HK-2 (cell line): ENCODE measurements around the gene SYNC.
"Not testable (repeated sequence)": the region's sequence is repeated elsewhere in the genome, so short reads cannot be mapped to it uniquely, and the experiment has no call there.

Experiments
- DNase-seq: peaks from one replicate; pipeline ENCODE4 v3.0.0-alpha.2; 2018; ENCODE audit not compliant: unreplicated experiment

The SYNC gene

GRCh38 chr1:32693455-32694174 lies 9.0 kb downstream of the SYNC start:
- DNase-seq = no peak

GRCh38 chr1:32686387-32686786 lies 16.2 kb downstream of the SYNC start:
- DNase-seq = no peak

GRCh38 chr1:32685498-32685897 lies 17.1 kb downstream of the SYNC start:
- DNase-seq = no peak

DNA sequence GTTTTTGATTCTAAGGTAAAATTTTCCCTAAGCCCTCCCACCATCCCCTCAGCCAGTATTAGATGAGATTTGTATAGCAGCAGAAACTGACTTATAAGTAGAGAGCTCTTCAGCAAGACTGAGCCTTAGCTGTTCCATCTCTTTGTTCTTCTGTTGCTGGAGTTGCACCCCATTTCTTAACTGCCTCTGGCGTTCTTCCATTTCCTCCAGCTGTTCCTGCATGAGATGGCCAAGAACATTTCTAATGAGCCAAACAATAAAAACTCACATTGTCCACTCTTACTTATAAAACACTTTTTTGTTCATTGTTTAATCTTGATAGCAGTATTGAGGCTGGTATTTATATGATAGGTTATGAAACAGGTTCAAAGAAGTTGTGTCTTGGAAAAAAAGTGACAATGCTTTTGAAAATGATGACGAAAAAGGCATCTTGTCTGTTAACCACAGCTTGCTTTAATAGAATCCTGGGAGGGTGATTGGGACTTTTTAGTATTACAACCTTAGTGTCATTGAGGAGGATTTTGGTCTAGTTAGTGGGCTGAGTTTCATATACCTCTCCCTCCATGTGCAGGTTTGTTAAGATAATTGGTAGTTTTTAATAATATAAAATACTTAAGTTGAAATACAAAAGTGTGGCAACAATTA lies 18.3 kb downstream of the SYNC start:
- DNase-seq = no peak

DNA sequence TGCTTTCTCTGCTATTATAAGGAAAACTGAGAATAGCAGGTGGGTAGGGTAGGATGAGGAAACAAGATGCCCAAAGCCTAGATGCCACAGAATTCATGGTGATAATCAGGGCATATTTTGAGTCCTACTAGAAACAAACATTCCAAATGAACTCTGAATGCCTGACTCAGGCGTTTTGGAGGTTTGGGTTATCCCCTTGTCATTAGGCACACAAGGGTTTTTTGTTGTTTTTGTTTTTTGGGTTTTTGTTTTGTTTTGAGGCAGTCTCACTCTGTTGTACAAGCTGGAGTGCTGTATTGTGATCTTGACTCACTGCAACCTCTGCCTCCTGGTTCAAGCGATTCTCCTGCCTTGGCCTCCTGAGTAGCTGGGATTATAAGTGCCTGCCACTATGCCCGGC lies 19.2 kb downstream of the SYNC start:
- DNase-seq = no peak

DNA sequence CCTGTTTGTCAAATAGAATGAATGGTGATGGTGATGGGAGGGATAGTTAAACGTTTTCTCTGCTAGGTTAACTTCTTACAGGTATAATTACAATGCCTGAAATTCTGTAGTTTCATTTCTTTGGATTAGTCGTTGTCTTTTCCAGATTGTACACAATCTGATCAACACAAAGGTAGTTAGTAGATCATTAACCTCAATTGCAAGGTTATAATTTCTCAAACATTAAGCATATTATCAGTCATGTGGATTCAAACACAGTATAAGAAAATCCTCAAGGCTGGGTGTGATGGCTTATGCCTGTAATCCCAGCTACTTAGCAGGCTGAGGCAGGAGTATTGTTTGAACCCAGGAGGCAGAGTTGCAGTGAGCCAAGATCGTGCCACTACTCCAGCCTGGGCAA lies 20.6 kb downstream of the SYNC start:
- DNase-seq = no peak

- DNase-seq = no peak
These were observed 21.1 kb downstream of the SYNC start for GRCh38 chr1:32681509-32681908.

DNA sequence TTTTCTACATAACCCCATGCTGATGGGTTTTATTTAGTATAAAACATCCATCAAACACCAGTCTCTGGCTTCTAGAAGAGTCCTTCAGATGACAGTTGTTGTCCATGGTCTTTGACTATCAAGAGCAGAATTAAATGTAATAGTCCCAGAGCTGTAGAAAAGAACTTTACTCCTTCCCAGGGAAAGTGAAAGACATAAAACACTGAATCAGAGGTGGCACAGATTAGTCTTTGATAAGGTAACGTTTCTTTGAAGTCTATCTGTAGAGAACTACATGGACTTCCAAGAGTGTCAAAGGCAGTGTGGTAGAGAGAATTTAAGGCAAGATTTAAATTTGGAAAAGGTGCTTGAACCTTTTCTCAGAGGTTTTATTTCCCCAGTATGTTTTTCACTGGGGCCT lies 21.9 kb downstream of the SYNC start:
- no peak for DNase-seq

DNA sequence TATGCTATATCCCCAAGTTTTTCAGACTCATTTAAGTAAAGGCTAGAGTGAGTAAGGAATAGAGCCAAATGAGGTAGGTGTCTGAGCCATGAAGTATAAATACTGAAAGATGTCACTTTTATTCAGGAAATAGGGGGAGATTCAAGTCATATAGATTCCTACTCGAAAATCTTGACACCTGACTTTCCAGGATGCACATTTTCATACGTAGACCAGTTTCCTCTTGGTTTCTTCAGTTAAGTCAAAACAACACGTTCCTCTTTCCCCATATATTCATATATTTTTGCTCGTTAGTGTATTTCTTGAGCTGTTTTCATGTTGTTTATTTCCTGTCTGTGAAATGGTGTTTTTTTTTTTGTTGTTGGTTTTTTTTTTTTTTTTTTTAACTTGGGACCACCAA lies 22.6 kb downstream of the SYNC start:
- not testable (repeated sequence) for DNase-seq

DNA sequence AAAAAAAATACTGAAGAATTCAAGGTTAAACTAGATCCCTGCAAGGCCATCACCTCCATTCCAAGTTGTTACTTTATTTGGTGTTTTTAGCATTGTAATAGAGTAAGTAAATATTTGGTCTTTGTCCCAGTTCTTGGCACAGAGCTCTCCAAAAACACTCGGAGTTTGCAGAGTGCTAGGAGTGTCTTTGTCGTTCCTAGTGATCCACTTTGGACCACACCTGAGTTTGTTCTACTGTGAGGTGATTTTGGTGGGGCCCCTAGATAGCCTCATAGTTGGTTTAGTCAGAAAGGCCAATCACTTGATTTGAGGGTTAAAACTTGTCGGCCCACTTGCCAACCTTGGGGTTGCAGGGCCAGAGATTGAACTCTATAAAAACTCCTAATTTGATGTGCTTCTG lies 25.6 kb downstream of the SYNC start:
- no peak for DNase-seq

GRCh38 chr1:32668716-32669115 lies 33.9 kb downstream of the SYNC start:
- not testable (repeated sequence) for DNase-seq

DNA sequence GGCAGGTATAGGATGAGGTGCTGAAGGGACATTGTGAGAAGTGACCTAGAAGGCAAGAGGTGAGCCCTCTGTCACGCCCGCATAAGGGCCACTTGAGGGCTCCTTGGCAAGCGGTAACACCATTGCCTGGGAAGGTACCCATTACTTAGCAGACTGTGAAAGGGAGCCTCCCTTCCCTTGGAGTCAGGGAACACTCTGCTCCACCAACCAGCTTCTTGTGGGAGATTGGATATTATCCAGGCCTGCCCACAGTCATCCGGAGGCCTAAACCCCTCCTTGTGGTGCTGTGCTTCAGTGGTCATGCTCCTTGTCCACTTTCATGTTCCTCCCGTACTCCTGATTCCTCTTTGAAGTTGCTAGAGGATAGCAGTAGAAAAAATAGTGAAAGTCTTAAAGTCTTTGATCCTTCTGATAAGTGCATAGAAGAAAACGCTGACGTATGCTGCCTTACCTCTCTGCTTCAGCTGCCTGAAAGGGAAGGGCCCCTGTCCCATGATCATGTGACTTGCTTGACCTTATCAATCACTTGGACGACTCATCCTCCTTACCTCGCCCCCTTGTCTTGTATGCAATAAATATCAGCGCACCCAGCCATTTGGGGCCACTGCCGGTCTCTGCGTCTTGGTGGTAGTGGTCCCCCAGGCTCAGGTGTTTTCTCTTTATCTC lies 35.5 kb downstream of the SYNC start:
- peak; percentile 61 for DNase-seq

- DNase-seq = no peak
These were observed 36.7 kb downstream of the SYNC start for GRCh38 chr1:32665915-32666314.

GRCh38 chr1:32659581-32659980 lies 43.0 kb downstream of the SYNC start:
- DNase-seq = no peak

DNA sequence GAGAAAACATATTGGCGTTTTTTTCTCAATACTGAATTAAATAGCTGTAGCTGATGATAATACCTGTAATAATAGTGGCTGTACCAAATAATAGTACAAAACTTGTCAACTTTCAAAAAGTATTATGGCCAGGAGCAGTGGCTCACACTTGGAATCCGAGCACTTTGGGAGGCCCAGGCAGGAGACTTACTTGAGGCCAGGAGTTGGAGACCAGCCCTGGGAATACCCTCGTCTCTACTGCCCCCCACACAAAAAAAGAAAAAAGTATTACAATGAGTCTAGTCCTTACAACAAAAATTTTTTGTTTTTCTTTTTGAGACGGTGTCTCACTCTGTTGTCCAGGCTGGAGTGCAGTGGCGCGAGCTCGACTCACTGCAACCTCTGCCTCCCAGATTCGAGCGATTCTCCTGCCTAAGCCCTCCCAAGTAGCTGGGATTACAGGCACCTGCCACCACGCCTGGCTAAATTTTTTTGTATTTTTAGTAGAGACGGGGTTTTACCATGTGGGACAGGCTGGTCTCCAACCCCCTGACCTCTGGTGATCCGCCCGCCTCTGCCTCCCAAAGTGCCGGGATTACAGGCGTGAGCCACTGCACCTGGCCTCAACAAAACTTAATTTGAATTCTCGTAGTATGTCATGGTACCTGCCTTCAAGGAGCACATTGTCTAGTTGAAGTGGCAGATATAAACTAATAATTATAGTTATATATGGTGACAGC lies 50.2 kb downstream of the SYNC start:
- no peak for DNase-seq

- DNase-seq = no peak
These were observed 51.0 kb downstream of the SYNC start for GRCh38 chr1:32651461-32652073.

- DNase-seq = peak; percentile 98
These were observed 51.7 kb downstream of the SYNC start, which contains the start of gene RBBP4 for GRCh38 chr1:32650752-32651460. TSS of gene RBBP4 (plus strand) at chr1:32651208. CDS start at chr1:32651307, 99 bp downstream.

DNA sequence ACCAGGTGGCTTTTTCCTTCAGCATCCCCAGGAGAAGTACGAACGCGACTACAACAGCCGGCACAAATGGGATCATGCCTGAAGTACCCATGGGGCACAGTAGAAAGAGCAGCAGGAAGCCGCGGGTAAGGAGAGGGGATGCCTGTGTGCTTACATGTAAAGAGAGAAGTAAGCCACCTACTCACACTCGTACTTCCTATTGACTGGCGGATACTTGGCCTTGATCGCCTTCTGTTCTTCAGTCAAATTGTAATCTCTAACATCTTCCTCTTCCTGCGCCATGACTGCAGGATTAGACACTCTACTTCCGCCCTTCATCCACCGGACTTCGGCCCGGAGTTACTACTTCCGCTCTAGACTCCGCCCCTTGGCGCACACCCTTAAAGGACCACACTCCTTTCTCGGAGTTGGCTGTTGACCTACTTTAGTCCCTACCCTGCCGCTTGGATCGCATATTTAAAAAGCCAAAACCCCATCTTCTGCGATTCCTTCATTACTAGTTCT lies 52.3 kb downstream of the SYNC start, which contains the start of gene ZBTB8OS:
Gene ZBTB8OS (minus strand): TSS at position 303 of the 504 bp plus-strand sequence. CDS start 21 bp downstream, at position 282.
- peak; percentile 84 for DNase-seq

DNA sequence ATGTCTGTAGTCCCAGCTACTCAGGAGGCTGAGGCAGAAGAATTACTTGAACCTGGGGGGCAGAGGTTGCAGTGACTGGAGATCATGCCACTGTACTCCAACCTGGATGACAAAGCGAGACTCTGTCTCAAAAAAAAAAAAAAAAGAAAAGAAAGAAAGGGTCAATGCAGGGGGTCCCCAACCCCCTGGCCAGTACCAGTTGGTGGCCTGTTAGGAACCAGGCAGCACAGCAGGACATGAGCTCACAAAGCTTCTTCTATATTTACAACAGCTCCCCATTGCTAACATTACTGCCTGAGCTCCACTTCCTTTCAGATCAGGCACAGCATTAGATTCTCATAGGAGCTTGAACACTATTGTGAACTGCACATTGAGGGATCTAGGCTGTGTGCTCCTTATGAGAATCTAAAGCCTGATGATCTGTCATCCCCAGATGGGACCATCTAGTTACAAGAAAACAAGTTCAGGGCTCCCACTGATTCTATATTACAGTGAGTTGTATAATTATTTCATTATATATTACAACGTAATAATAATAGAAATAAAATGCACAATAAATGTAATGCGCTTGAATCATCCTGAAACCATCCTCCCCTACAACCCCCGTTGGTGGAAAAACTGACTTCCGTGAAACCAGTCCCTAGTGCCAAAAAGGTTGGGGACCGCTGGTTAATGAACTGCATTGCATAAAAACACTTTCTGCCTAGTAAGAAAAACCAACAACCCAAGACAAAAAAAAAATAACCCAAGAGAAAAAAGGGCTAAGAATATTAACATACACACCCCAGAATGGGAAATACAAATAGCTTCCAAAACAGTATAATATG lies 55.0 kb downstream of the SYNC start:
- no peak for DNase-seq

- no peak for DNase-seq
These were observed 58.1 kb downstream of the SYNC start for GRCh38 chr1:32644426-32644825.
